Body of pancreas (tissue), 4 donors: ENCODE measurements around the gene PHAX.

ENCODE experiments used
- CTCF ChIP-seq, 7 experiments: fragments of 450-650 bp in 4 of 7; fragments of 200-600 bp in 3 of 7; sonication (generic) in 3 of 7; IDR thresholded peaks; one replicate each; pipeline ENCODE4 v1.5.1; 2016 to 2019; ENCODE audit warnings: antibody characterized with exemption in 7 of 7
- POLR2A ChIP-seq, 3 donors: fragments of 450-650 bp; IDR thresholded peaks; one replicate each; pipeline ENCODE4 v1.6.1; 2016; ENCODE audit warnings: antibody characterized with exemption in 3 of 3, mild to moderate bottlenecking in 2 of 3

GRCh38 chr5:126577415-126577814 lies 23.3 kb upstream of the PHAX start:
- TF ChIP-seq POLR2A (IDR thresholded peaks at IDR 0.05) = no peak
- no peak for TF ChIP-seq CTCF (IDR thresholded peaks at IDR 0.05)
